Neutrophil (primary cell): ENCODE measurements around the gene CCDC175.

Source experiments
- H3K27ac ChIP-seq: fragments of 200-600 bp; sonication (generic); 2 replicates; pipeline ENCODE4 v1.5.1; 2016; ENCODE audit warnings: mild to moderate bottlenecking, moderate library complexity
- H3K27me3 ChIP-seq: fragments of 200-600 bp; sonication (generic); 2 replicates; pipeline ENCODE4 v1.6.0; 2016; ENCODE audit warnings: mild to moderate bottlenecking
- H3K36me3 ChIP-seq: fragments of 200-600 bp; sonication (generic); 2 replicates; pipeline ENCODE4 v1.5.1; 2017
- H3K4me1 ChIP-seq, 2 experiments: fragments of 200-600 bp in 1 of 2; sonication (generic) in 1 of 2; 1 replicate in 1 of 2; 2 replicates in 1 of 2; pipeline versions ENCODE4 v1.5.1 to v1.6.1; 2013 to 2016; ENCODE audit warnings: low read depth in 1 of 2, low read length in 1 of 2, mild to moderate bottlenecking in 1 of 2, moderate library complexity in 1 of 2; ENCODE audit not compliant: control insufficient read depth in 1 of 2, insufficient read depth in 1 of 2
- H3K4me3 ChIP-seq, 2 experiments: fragments of 200-600 bp in 1 of 2; sonication (generic) in 1 of 2; 1 replicate in 1 of 2; 2 replicates in 1 of 2; pipeline ENCODE4 v1.5.1; 2013 to 2016; ENCODE audit warnings: low read depth in 1 of 2, low read length in 1 of 2, mild to moderate bottlenecking in 1 of 2, moderate library complexity in 1 of 2
- H3K9me3 ChIP-seq: fragments of 200-600 bp; sonication (generic); 2 replicates; pipeline ENCODE4 v1.5.1; 2016
- TF ChIP-seq, protein P1 (sequence below): fragments of 200-600 bp; sonication (generic); IDR thresholded peaks from 2 replicates; pipeline ENCODE4 v1.5.1; 2016; ENCODE audit warnings: antibody characterized with exemption

CCDC175 gene

DNA sequence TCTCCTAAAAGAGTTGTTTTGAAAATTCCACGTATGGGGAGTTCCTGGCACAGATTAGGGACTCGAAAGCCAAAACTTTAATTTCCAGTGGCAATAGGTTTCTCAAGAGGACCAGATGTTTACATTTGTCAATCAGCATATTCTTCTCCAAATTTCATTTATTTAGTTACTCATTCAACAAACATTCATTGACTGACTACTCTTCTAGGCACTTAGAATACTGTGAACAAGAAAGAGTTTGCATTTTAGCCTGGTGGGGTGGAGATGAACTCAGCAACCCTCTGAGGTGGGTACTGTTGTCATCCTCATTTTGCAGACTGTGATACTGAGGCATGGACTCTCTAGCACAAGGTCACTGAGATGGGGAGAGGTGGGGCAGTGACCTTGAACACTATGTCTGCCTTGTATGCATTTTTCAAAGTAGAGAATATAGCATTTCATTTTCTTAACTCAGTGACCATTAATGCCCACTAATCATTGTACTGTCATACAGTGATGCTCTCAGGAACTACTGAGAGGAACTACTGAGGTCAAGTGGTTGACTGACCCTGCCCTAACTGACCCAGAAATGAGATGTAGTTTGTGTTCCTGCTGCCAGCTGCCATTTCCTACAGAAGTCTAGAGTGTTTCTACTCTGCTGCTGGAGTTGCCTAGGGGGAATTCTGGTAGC lies 94.6 kb downstream of the CCDC175 start:
- no peaks in the 10 kb centered on the region for H3K27me3 ChIP-seq
- H3K36me3 ChIP-seq: no peaks in the 10 kb centered on the region
- H3K27ac ChIP-seq: no peak overlapping the region
- no peak overlapping the region for H3K4me3 ChIP-seq
- TF ChIP-seq, protein P1, sequence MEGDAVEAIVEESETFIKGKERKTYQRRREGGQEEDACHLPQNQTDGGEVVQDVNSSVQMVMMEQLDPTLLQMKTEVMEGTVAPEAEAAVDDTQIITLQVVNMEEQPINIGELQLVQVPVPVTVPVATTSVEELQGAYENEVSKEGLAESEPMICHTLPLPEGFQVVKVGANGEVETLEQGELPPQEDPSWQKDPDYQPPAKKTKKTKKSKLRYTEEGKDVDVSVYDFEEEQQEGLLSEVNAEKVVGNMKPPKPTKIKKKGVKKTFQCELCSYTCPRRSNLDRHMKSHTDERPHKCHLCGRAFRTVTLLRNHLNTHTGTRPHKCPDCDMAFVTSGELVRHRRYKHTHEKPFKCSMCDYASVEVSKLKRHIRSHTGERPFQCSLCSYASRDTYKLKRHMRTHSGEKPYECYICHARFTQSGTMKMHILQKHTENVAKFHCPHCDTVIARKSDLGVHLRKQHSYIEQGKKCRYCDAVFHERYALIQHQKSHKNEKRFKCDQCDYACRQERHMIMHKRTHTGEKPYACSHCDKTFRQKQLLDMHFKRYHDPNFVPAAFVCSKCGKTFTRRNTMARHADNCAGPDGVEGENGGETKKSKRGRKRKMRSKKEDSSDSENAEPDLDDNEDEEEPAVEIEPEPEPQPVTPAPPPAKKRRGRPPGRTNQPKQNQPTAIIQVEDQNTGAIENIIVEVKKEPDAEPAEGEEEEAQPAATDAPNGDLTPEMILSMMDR: no peak
- H3K4me1 ChIP-seq: peaks cover 27 to 29% of the 10 kb centered on the region in 2 experiments
- H3K9me3 ChIP-seq: no peaks in the 10 kb centered on the region

DNA sequence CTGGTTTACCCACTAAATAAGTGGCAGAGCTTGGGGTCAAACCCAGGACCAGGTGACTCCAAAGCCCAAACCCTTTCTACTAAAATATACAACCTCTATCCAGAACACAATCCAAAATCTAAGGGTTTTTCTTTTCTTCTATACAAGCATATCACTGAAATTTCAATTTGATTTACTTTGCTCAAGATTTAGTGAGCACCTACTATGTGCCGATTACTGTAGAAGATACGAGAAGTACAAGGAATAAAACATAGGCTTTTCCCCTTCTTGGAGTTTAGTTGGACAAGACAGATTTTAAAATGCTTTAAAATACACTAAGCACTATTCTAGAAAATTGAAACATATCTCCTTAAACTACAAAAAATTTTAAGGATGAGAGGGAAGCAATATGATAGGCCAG lies 95.2 kb downstream of the CCDC175 start:
- Histone ChIP-seq H3K36me3 (no peaks in the 10 kb centered on the region), H3K27me3 (no peaks in the 10 kb centered on the region), H3K9me3 (no peaks in the 10 kb centered on the region), H3K4me3 (no peak overlapping the region), H3K4me1 (peaks cover 25 to 29% of the 10 kb centered on the region in 2 experiments), H3K27ac (no peak overlapping the region)
- TF ChIP-seq, protein P1: no peak

DNA sequence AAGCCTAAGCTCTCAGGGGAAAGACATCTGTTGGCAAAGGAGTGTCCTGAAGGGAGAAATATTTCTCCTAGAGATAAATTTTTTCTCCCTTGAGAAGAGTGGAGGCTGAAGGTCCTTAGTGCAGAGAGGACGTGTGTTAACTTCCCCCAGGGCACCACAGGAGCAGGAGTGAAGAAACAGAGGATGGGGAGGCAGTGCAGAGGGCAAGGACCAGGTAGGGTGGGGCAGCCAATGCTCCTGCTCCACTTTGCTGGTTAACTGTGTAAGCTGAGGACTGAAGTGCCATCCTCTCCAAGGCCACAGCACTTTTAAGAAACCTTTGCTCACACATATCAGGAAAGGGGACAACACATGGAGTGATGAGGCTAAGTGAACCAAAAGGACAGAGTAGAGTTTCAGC lies 96.4 kb downstream of the CCDC175 start:
- Histone ChIP-seq H3K9me3 (no peaks in the 10 kb centered on the region), H3K36me3 (no peaks in the 10 kb centered on the region), H3K4me1 (peaks cover 12 to 17% of the 10 kb centered on the region in 2 experiments), H3K27ac (no peak overlapping the region), H3K4me3 (no peak overlapping the region), H3K27me3 (no peaks in the 10 kb centered on the region)
- TF ChIP-seq, protein P1: no peak

DNA sequence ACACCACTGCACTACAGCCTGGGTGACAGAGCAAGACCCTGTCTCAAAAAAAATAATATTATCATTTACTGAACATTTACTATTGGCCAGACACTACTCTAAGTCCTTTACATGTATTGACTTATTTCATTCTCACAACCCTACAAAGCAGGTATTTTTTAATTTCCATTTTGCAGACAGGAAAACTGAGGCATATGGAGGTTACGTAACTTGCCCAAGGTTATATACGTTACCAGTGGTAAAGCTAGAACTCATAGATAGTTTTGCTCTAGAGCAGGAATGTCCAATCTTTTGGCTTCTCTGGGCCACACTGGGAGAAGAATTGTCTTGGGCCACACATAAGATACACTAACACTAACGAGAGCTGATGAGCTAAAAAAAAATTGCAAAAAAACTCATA lies 98.1 kb downstream of the CCDC175 start:
- H3K27ac ChIP-seq: no peak overlapping the region
- peaks cover 7 to 9% of the 10 kb centered on the region in 2 experiments for H3K4me1 ChIP-seq
- no peaks in the 10 kb centered on the region for H3K27me3 ChIP-seq
- H3K9me3 ChIP-seq: no peaks in the 10 kb centered on the region
- TF ChIP-seq, protein P1: no peak
- no peaks in the 10 kb centered on the region for H3K36me3 ChIP-seq
- H3K4me3 ChIP-seq: no peak overlapping the region

DNA sequence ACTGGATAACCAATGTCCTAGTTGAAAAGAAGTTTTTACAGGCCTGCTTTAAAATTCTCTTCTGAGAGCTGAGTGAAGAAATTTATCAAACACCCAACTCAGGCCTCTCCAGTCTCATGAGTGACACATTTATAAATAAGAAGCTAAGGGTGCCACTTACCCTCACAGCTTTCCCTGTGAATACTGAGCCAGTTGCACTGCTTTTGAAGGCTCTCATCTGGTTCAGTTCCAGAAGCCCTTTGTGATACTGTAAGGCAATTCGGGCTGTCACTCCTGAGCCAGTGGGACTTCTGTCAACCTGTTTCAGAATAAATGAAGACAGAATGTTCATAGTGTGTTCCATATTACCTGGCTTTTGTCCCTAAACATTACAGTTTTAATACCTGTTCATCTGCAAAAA lies 100.9 kb downstream of the CCDC175 start:
- Histone ChIP-seq H3K4me3 (no peak overlapping the region), H3K36me3 (no peaks in the 10 kb centered on the region), H3K4me1 (no peaks in the 10 kb centered on the region), H3K27ac (no peak overlapping the region), H3K9me3 (no peaks in the 10 kb centered on the region), H3K27me3 (no peaks in the 10 kb centered on the region)
- TF ChIP-seq, protein P1: no peak
